Activated T-helper 1 cell treated with Interleukin-2 at 50 U/mL for 16 hours (primary cell): ENCODE data around the gene NRGN.

Experiments used
- DNase-seq: peaks from one replicate; pipeline ENCODE4 v3.0.0-alpha.2; 2020; ENCODE audit warnings: low read depth

The NRGN gene

GRCh38 chr11:124791626-124792341 is 52.0 kb downstream of the NRGN start:
- no peak for DNase-seq

- no peak for DNase-seq
Measured at GRCh38 chr11:124793466-124794278, 53.9 kb downstream of the NRGN start.

- DNase-seq = no peak
Measured at GRCh38 chr11:124796312-124796711, 56.6 kb downstream of the NRGN start.
